Liver (tissue), 9 donors: Measurements from ENCODE around the gene ZSWIM7. TPM values are rescaled to one million over a fixed set of nuclear protein-coding genes. Genes with fewer than 3 reads are reported as not detected.

Experiments used
- DNase-seq: peaks from one replicate; pipeline ENCODE4 v3.0.0-alpha.2; 2017; ENCODE audit warnings: low spot score
- H3K27ac ChIP-seq, 2 donors: one replicate each; pipeline ENCODE4 v1.7.0; 2013; ENCODE audit warnings: inconsistent platforms in 2 of 2, low read length in 2 of 2, control low read depth in 1 of 2, low read depth in 1 of 2, mild to moderate bottlenecking in 1 of 2
- H3K27me3 ChIP-seq, 4 donors: one replicate each; pipeline versions ENCODE4 v1.6.1 to v1.7.0; 2013; ENCODE audit warnings: low read length in 3 of 4, inconsistent platforms in 1 of 4, mild to moderate bottlenecking in 1 of 4, moderate library complexity in 1 of 4; ENCODE audit not compliant: control insufficient read depth in 4 of 4, insufficient read depth in 4 of 4
- H3K36me3 ChIP-seq, 4 donors: one replicate each; pipeline versions ENCODE4 v1.6.1 to v1.7.0; 2013; ENCODE audit warnings: low read length in 3 of 4, mild to moderate bottlenecking in 3 of 4, low read depth in 1 of 4, moderate library complexity in 1 of 4; ENCODE audit not compliant: control insufficient read depth in 4 of 4, insufficient read depth in 3 of 4
- H3K4me1 ChIP-seq, 4 donors: one replicate each; pipeline versions ENCODE4 v1.6.1 to v1.7.0; 2013; ENCODE audit warnings: low read length in 3 of 4, mild to moderate bottlenecking in 3 of 4, moderate library complexity in 1 of 4; ENCODE audit not compliant: control insufficient read depth in 4 of 4, insufficient read depth in 4 of 4
- H3K4me3 ChIP-seq, 3 donors: one replicate each; pipeline versions ENCODE4 v1.6.1 to v1.7.0; 2013; ENCODE audit warnings: low read length in 3 of 3, control low read depth in 1 of 3, low read depth in 1 of 3, mild to moderate bottlenecking in 1 of 3
- H3K9ac ChIP-seq, 2 donors: one replicate each; pipeline ENCODE4 v1.7.0; 2013; ENCODE audit warnings: low read length in 2 of 2, mild to moderate bottlenecking in 2 of 2, moderate library complexity in 2 of 2, control low read depth in 1 of 2, low read depth in 1 of 2
- H3K9me3 ChIP-seq, 4 donors: one replicate each; pipeline versions ENCODE4 v1.6.1 to v1.7.0; 2013; ENCODE audit warnings: low read length in 3 of 4; ENCODE audit not compliant: control insufficient read depth in 4 of 4
- EGR1 ChIP-seq, 2 donors: IDR thresholded peaks; 2 replicates each; pipeline ENCODE4 v1.6.1; 2016 to 2018; ENCODE audit warnings: antibody characterized with exemption in 2 of 2, low read depth in 2 of 2
- FOXA1 ChIP-seq: IDR thresholded peaks from 2 replicates; pipeline ENCODE4 v1.6.1; 2016; ENCODE audit warnings: antibody characterized with exemption
- FOXA2 ChIP-seq: IDR thresholded peaks from 2 replicates; pipeline ENCODE4 v1.6.1; 2016; ENCODE audit warnings: antibody characterized with exemption
- GABPA ChIP-seq, 2 donors: IDR thresholded peaks in 1 of 2; conservative IDR thresholded peaks in 1 of 2; 2 replicates each; pipeline ENCODE4 v1.6.1; 2016; ENCODE audit warnings: antibody characterized with exemption in 2 of 2, mild to moderate bottlenecking in 1 of 2, moderate library complexity in 1 of 2
- HNF4A ChIP-seq, 2 donors: conservative IDR thresholded peaks; 2 replicates each; pipeline ENCODE4 v1.6.1; 2016; ENCODE audit warnings: antibody characterized with exemption in 2 of 2, mild to moderate bottlenecking in 2 of 2
- HNF4G ChIP-seq: IDR thresholded peaks from 2 replicates; pipeline ENCODE4 v1.6.1; 2016; ENCODE audit warnings: antibody characterized with exemption
- JUND ChIP-seq, 2 donors: IDR thresholded peaks; 2 replicates each; pipeline ENCODE4 v1.6.1; 2016; ENCODE audit warnings: antibody characterized with exemption in 2 of 2
- NR2F2 ChIP-seq: IDR thresholded peaks from 2 replicates; pipeline ENCODE4 v1.6.1; 2016; ENCODE audit warnings: antibody characterized with exemption
- RAD21 ChIP-seq, 2 donors: IDR thresholded peaks; 2 replicates each; pipeline ENCODE4 v1.6.1; 2016; ENCODE audit warnings: antibody characterized with exemption in 2 of 2, mild to moderate bottlenecking in 2 of 2
- RXRA ChIP-seq, 2 donors: IDR thresholded peaks; 2 replicates each; pipeline ENCODE4 v1.6.1; 2017 to 2018; ENCODE audit warnings: antibody characterized with exemption in 2 of 2, mild to moderate bottlenecking in 1 of 2
- SP1 ChIP-seq: IDR thresholded peaks from 2 replicates; pipeline ENCODE4 v1.6.1; 2018; ENCODE audit warnings: antibody characterized with exemption, mild to moderate bottlenecking
- TAF1 ChIP-seq: conservative IDR thresholded peaks from 2 replicates; pipeline ENCODE4 v1.6.1; 2016; ENCODE audit warnings: antibody characterized with exemption, mild to moderate bottlenecking
- YY1 ChIP-seq: IDR thresholded peaks from 2 replicates; pipeline ENCODE4 v1.6.1; 2016; ENCODE audit warnings: antibody characterized with exemption, mild to moderate bottlenecking
- WGBS: extraction: QIAGEN DNeasy Blood & Tissue Kit; methylation state at CpG from one replicate; pipeline ENCODE4 v1.1.7; 2013; 5-methylcytosine and 5-hydroxymethylcytosine counted together
- polyA plus RNA-seq, 2 donors: library from polyadenylated mRNA; stranded (reverse) in 1 of 2; unstranded in 1 of 2; fragments of 200-250 nt in 1 of 2; fragments of >200 nt in 1 of 2; fragmentation: Nextera tagmentation in 1 of 2; extraction: Ambion mirVana in 1 of 2; gene quantifications; one replicate each; pipeline versions ENCODE4 v1.2.1 to v1.2.3, GENCODE V29; 2013 to 2015
- total RNA-seq, 2 donors: library from RNA; depleted of rRNA; stranded (reverse); fragments of >200 nt; gene quantifications; one replicate each; pipeline ENCODE4 v1.2.3, GENCODE V29; 2014
- TF ChIP-seq, protein P1 (sequence below): IDR thresholded peaks from 2 replicates; pipeline ENCODE4 v1.6.1; 2016; ENCODE audit warnings: antibody characterized with exemption
- TF ChIP-seq, protein P2 (sequence below): IDR thresholded peaks from 2 replicates; pipeline ENCODE4 v1.6.1; 2016; ENCODE audit warnings: antibody characterized with exemption, mild to moderate bottlenecking
- TF ChIP-seq, protein P3 (sequence below): fragments of 150-350 bp; IDR thresholded peaks from 2 replicates; pipeline ENCODE4 v1.5.1; 2017; ENCODE audit warnings: improper control_type of control experiment, low read depth, low read length; ENCODE audit not compliant: missing input control
- TF ChIP-seq, protein P4 (sequence below): IDR thresholded peaks from 2 replicates; pipeline ENCODE4 v1.6.1; 2016; ENCODE audit warnings: antibody characterized with exemption
- TF ChIP-seq, protein P5 (sequence below): IDR thresholded peaks from 2 replicates; pipeline ENCODE4 v1.6.1; 2016; ENCODE audit warnings: antibody characterized with exemption
- donor health status: healthy.
- donor health status: healthy.
- donor health status: healthy.
- donor health status: healthy.
- donor health status: healthy.

The ZSWIM7 gene
- total and polyA plus RNA-seq, 4 donors: 7.1 to 27.0 (median 13.8) TPM

DNA sequence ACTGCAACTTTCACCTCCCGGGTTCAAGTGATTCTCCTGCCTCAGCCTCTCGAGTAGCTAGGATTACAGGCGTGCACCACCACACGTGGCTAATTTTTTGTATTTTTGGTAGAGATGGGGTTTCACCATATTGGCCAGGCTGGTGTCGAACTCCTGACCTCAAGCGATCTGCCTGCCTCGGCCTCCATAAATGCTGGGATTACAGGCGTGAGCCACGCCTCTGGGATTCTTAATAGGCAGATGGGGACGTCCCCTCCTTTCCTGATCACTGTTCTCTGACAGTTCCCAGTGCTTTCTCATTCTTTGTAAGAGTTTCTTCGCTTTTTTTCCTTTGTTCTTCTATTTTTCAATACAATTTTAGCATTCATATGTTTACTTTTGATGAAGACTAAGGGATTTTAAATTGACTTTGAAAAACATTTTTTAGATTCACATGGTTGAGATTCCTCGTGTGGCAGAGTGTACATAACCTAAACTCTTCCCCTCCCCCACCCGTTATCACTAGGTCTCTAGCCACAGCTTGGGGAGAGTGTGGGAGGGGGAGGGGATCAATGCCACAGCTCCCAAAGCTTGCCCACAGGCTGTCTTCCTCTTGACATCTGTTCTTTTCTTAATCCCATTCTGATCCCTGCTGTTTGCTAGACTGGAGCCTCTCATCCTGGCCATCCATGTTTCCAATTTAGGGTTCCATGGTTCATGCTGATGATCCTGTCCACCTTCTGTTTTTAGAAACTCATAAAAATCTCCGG lies 43.5 kb downstream of the ZSWIM7 start:
- Histone ChIP-seq H3K27me3 (no peaks in the 10 kb centered on the region), H3K27ac (no peak overlapping the region), H3K36me3 (no peaks in the 10 kb centered on the region), H3K4me1 (no peaks in the 10 kb centered on the region), H3K9me3 (no peaks in the 10 kb centered on the region), H3K9ac (no peak overlapping the region), H3K4me3 (no peak overlapping the region)
- 79% methylated on average over 14 of the region's 14 CpGs for WGBS
- DNase-seq: no peak
- TF ChIP-seq TAF1 (no peak), JUND (IDR thresholded peaks at IDR 0.05) (no peak), SP1 (no peak), FOXA1 (no peak), EGR1 (IDR thresholded peaks at IDR 0.05; ENCODE audit: low read depth in 2 of 2) (no peak), YY1 (no peak), RXRA (IDR thresholded peaks at IDR 0.05) (no peak), GABPA (IDR thresholded peaks at IDR 0.05 in 1 of 2, conservative IDR thresholded peaks at IDR 0.05 in 1 of 2) (no peak), HNF4A (conservative IDR thresholded peaks at IDR 0.05) (no peak), NR2F2 (no peak), FOXA2 (no peak), RAD21 (IDR thresholded peaks at IDR 0.05) (no peak), HNF4G (no peak)
- TF ChIP-seq, protein P1, sequence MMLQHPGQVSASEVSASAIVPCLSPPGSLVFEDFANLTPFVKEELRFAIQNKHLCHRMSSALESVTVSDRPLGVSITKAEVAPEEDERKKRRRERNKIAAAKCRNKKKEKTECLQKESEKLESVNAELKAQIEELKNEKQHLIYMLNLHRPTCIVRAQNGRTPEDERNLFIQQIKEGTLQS: no peak
- TF ChIP-seq, protein P2, sequence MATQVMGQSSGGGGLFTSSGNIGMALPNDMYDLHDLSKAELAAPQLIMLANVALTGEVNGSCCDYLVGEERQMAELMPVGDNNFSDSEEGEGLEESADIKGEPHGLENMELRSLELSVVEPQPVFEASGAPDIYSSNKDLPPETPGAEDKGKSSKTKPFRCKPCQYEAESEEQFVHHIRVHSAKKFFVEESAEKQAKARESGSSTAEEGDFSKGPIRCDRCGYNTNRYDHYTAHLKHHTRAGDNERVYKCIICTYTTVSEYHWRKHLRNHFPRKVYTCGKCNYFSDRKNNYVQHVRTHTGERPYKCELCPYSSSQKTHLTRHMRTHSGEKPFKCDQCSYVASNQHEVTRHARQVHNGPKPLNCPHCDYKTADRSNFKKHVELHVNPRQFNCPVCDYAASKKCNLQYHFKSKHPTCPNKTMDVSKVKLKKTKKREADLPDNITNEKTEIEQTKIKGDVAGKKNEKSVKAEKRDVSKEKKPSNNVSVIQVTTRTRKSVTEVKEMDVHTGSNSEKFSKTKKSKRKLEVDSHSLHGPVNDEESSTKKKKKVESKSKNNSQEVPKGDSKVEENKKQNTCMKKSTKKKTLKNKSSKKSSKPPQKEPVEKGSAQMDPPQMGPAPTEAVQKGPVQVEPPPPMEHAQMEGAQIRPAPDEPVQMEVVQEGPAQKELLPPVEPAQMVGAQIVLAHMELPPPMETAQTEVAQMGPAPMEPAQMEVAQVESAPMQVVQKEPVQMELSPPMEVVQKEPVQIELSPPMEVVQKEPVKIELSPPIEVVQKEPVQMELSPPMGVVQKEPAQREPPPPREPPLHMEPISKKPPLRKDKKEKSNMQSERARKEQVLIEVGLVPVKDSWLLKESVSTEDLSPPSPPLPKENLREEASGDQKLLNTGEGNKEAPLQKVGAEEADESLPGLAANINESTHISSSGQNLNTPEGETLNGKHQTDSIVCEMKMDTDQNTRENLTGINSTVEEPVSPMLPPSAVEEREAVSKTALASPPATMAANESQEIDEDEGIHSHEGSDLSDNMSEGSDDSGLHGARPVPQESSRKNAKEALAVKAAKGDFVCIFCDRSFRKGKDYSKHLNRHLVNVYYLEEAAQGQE: no peak
- TF ChIP-seq, protein P3, sequence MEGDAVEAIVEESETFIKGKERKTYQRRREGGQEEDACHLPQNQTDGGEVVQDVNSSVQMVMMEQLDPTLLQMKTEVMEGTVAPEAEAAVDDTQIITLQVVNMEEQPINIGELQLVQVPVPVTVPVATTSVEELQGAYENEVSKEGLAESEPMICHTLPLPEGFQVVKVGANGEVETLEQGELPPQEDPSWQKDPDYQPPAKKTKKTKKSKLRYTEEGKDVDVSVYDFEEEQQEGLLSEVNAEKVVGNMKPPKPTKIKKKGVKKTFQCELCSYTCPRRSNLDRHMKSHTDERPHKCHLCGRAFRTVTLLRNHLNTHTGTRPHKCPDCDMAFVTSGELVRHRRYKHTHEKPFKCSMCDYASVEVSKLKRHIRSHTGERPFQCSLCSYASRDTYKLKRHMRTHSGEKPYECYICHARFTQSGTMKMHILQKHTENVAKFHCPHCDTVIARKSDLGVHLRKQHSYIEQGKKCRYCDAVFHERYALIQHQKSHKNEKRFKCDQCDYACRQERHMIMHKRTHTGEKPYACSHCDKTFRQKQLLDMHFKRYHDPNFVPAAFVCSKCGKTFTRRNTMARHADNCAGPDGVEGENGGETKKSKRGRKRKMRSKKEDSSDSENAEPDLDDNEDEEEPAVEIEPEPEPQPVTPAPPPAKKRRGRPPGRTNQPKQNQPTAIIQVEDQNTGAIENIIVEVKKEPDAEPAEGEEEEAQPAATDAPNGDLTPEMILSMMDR: no peak
- TF ChIP-seq, protein P4, sequence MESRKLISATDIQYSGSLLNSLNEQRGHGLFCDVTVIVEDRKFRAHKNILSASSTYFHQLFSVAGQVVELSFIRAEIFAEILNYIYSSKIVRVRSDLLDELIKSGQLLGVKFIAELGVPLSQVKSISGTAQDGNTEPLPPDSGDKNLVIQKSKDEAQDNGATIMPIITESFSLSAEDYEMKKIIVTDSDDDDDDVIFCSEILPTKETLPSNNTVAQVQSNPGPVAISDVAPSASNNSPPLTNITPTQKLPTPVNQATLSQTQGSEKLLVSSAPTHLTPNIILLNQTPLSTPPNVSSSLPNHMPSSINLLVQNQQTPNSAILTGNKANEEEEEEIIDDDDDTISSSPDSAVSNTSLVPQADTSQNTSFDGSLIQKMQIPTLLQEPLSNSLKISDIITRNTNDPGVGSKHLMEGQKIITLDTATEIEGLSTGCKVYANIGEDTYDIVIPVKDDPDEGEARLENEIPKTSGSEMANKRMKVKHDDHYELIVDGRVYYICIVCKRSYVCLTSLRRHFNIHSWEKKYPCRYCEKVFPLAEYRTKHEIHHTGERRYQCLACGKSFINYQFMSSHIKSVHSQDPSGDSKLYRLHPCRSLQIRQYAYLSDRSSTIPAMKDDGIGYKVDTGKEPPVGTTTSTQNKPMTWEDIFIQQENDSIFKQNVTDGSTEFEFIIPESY: no peak
- TF ChIP-seq, protein P5, sequence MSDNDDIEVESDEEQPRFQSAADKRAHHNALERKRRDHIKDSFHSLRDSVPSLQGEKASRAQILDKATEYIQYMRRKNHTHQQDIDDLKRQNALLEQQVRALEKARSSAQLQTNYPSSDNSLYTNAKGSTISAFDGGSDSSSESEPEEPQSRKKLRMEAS: no peak
